DND-41 (cell line): ENCODE results near the gene RYR3.

Experiments
- CTCF ChIP-seq: IDR thresholded peaks from 2 replicates; pipeline ENCODE4 v1.5.1; 2012; ENCODE audit warnings: borderline replicate concordance, low read length, moderate library complexity, mild to moderate bottlenecking; ENCODE audit not compliant: poor library complexity, severe bottlenecking; ENCODE audit errors: extremely low read depth
- EZH2 ChIP-seq: IDR thresholded peaks from 3 replicates; pipeline ENCODE4 v1.6.1; 2012; ENCODE audit warnings: borderline replicate concordance, low read depth, mild to moderate bottlenecking, moderate library complexity, low read length, inconsistent platforms; ENCODE audit not compliant: severe bottlenecking

GRCh38 chr15:33677238-33677830, 366.6 kb downstream of the RYR3 start:
- TF ChIP-seq CTCF = no peak
- no peak for TF ChIP-seq EZH2
